AG10803 (cell line): ENCODE results near the gene TMPRSS15.

Experiments used
- DNase-seq: peaks from one replicate; pipeline ENCODE4 v3.0.0; 2010; ENCODE audit warnings: low read depth
- H3K4me3 ChIP-seq: 2 replicates; pipeline ENCODE4 v1.5.1; 2011; ENCODE audit warnings: mild to moderate bottlenecking, low read length, control low read depth
- TF ChIP-seq, protein P1 (sequence below): conservative IDR thresholded peaks from 2 replicates; pipeline ENCODE4 v1.5.1; 2011; ENCODE audit warnings: mild to moderate bottlenecking, low read length, control low read depth, inconsistent platforms

The TMPRSS15 gene

GRCh38 chr21:18403735-18404450, at the start of gene TMPRSS15:
Gene TMPRSS15 (minus strand): TSS chr21:18403785. CDS start chr21:18403622, 163 bp downstream.
- DNase-seq: no peak
- TF ChIP-seq, protein P1, sequence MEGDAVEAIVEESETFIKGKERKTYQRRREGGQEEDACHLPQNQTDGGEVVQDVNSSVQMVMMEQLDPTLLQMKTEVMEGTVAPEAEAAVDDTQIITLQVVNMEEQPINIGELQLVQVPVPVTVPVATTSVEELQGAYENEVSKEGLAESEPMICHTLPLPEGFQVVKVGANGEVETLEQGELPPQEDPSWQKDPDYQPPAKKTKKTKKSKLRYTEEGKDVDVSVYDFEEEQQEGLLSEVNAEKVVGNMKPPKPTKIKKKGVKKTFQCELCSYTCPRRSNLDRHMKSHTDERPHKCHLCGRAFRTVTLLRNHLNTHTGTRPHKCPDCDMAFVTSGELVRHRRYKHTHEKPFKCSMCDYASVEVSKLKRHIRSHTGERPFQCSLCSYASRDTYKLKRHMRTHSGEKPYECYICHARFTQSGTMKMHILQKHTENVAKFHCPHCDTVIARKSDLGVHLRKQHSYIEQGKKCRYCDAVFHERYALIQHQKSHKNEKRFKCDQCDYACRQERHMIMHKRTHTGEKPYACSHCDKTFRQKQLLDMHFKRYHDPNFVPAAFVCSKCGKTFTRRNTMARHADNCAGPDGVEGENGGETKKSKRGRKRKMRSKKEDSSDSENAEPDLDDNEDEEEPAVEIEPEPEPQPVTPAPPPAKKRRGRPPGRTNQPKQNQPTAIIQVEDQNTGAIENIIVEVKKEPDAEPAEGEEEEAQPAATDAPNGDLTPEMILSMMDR: no peak
- no peak within 1 kb of the TSS for H3K4me3 ChIP-seq

GRCh38 chr21:18451670-18452069, 48.1 kb upstream of the TMPRSS15 start:
- no peak for DNase-seq
- TF ChIP-seq, protein P1: no peak
- no peak overlapping the region for H3K4me3 ChIP-seq

GRCh38 chr21:18449605-18450550, 46.3 kb upstream of the TMPRSS15 start:
- no peak for DNase-seq
- TF ChIP-seq, protein P1: no peak
- H3K4me3 ChIP-seq: no peak overlapping the region

DNA sequence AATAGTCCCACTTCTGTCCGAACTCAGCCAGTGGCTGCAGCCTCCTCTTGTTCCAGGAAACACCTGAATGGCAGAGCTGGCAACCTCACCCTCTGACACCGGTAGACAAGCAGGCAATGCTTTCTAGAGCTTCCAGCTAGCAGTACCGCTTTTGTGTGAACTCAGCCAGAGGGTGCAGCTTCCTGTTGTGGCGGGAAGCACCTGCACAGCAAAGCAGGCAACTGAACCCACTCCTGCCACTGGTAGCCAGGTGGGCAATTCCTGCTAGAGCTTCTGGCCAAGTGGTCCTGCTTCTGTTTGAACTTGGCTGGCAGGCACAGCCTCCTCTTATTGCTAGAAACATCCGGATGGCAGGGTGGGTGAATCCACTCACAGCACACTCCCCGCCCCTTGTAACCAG, 40.1 kb upstream of the TMPRSS15 start:
- TF ChIP-seq, protein P1: no peak
- no peak overlapping the region for H3K4me3 ChIP-seq
- no peak for DNase-seq

DNA sequence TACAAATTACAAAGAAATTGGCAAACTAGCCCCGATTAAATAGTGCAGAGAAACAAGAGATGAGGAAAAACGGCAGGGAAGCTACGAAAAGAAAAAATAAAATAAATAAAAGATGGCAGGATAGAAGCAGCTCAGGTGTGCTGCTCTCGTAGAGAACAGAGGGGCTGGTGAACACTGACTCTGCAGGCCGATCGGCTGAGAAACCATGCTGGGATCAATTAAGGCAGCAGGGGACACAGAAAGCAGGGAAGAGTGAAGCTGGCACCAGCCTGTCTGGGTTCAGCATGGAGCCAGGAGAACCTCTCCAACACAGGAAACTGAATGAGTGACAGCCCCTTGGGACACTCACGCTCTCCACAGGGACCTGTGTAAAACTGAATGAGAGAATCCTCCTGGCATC, 39.5 kb upstream of the TMPRSS15 start:
- no peak for DNase-seq
- no peak overlapping the region for H3K4me3 ChIP-seq
- TF ChIP-seq, protein P1: no peak

DNA sequence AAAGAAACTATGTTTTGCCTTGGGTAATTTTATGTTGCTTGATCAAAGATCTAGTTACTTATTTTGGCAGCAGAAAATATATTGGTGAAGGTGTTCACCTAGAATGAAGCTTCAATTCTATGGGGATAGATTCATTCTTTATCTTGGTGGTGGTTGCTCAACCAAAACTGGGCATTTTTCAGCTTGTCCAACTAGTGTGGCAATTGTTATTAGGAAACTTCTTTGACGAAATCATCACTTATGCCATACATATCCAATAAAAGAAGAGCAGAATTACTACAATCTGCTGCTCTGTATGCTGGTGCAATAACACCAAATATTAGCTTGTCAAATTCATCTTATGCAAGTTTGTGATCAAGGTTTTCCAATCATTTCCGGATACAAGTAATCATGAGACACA, 26.8 kb upstream of the TMPRSS15 start:
- H3K4me3 ChIP-seq: no peak overlapping the region
- TF ChIP-seq, protein P1: no peak

GRCh38 chr21:18424276-18424675, 20.7 kb upstream of the TMPRSS15 start:
- DNase-seq: no peak
- no peak overlapping the region for H3K4me3 ChIP-seq
- TF ChIP-seq, protein P1: no peak

More for the DNA sequence above, 26.8 kb upstream of the TMPRSS15 start:
- no peak for DNase-seq
